ENCODE results near the gene INSL4. TPM values are rescaled to one million over a fixed set of nuclear protein-coding genes. Genes with fewer than 3 reads are reported as not detected.

The INSL4 gene
- not detected for total RNA-seq

DNA sequence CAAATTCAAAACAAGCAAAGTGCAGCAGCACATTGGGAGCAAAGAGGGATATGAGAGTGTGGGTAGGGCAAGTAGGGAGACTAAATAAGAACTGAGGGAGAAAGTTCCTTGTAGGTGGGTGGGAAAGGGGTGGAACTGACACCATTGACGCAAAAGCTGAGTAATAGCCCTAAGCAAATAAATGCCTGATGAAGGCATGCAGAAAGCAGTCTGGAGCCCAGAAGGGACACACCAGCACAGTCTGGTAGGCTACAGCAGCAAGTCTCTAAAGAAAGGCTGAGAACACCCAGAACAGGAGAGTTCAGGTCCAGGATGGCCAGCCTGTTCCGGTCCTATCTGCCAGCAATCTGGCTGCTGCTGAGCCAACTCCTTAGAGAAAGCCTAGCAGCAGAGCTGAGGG lies at the start of gene INSL4:
Gene INSL4 (plus strand): TSS at position 208 of the 400 bp plus-strand sequence. CDS start 105 bp downstream, at position 313.
- H3K36me3 ChIP-seq = no peaks in the 10 kb centered on the region
- no peak within 1 kb of the TSS for H3K27ac ChIP-seq
- H3K27me3 ChIP-seq = no peaks in the 10 kb centered on the region
- no peak for DNase-seq
- H3K4me3 ChIP-seq = no peak within 1 kb of the TSS
- H3K4me1 ChIP-seq = no peaks in the 10 kb centered on the region
- TF ChIP-seq, protein P1, sequence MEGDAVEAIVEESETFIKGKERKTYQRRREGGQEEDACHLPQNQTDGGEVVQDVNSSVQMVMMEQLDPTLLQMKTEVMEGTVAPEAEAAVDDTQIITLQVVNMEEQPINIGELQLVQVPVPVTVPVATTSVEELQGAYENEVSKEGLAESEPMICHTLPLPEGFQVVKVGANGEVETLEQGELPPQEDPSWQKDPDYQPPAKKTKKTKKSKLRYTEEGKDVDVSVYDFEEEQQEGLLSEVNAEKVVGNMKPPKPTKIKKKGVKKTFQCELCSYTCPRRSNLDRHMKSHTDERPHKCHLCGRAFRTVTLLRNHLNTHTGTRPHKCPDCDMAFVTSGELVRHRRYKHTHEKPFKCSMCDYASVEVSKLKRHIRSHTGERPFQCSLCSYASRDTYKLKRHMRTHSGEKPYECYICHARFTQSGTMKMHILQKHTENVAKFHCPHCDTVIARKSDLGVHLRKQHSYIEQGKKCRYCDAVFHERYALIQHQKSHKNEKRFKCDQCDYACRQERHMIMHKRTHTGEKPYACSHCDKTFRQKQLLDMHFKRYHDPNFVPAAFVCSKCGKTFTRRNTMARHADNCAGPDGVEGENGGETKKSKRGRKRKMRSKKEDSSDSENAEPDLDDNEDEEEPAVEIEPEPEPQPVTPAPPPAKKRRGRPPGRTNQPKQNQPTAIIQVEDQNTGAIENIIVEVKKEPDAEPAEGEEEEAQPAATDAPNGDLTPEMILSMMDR (IDR thresholded peaks at IDR 0.05) = no peak
- no peaks in the 10 kb centered on the region for H3K9me3 ChIP-seq
- no peak within 1 kb of the TSS for H3K9ac ChIP-seq (ENCODE audit: low read depth in 2 of 2, low read length in 2 of 2)
- intact Hi-C loops (cut with DNase I) = no loop called here

DNA sequence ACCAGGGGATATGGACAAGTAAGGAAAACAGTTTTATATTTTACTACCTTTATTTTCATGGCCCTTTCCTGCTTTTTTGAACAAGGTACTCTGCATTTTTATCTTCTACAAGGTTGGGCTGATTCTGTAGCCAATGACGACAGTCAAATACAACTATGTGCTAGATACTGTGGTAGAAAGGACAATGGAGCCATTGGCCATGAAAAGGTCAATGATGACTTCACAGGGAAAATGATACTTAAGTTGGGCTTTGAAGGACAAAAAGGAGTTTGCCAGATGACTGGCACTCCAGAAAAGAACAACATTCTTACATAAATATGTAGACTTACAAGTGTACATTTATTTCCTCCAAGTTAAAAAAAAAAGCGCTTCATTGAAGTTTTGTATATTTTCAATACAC lies 46.4 kb upstream of the INSL4 start:
- TF ChIP-seq, protein P1 (IDR thresholded peaks at IDR 0.05) = no peak
- Histone ChIP-seq H3K36me3 (no peaks in the 10 kb centered on the region), H3K9me3 (no peaks in the 10 kb centered on the region), H3K4me1 (no peaks in the 10 kb centered on the region), H3K9ac (ENCODE audit: low read depth in 2 of 2, low read length in 2 of 2) (no peak overlapping the region), H3K27ac (no peak overlapping the region), H3K4me3 (no peak overlapping the region), H3K27me3 (no peaks in the 10 kb centered on the region)
- intact Hi-C loops (cut with DNase I) = loop anchor here (5.0 kb wide), 2 partner anchors 243 to 408 kb away; no protein-coding TSS in a partner anchor
- DNase-seq = no peak

DNA sequence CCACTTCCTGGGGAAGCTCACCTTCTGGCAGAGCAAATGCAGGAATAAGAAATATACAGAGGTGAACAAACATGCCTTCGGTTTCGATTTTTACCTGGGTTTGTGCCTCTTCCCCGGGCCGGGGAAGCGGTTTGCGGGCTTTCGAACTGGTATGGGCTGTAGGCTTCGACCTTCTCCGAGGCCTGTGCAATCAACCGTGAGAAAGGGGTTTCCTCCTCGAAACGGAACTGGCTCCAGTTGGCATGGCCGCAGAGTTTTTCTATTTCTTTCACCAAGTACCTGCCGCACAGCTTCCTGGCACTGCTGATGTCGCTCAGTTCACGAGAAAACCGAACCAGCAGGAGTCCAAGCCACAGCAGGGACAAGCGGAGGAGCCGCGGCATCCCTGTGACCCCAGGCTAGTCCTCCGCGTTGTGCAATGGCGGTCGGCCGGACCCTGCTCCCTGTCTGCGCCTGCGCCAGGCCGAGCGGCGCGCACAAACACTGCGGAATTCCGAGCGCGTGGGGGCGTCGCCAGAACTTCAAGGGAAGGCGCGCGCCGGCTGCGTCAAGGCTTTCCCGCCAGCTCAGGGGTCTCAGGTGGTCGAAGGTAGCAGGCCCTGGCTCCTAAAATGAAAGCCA lies 45.9 kb upstream of the INSL4 start, which contains the start of gene INSL6:
Gene INSL6 (minus strand): TSS at position 420 of the 621 bp plus-strand sequence. CDS start 37 bp downstream, at position 383.
- Histone ChIP-seq H3K4me3 (no peak within 1 kb of the TSS), H3K27ac (no peak within 1 kb of the TSS), H3K36me3 (no peaks in the 10 kb centered on the region), H3K4me1 (no peaks in the 10 kb centered on the region), H3K27me3 (no peaks in the 10 kb centered on the region), H3K9me3 (no peaks in the 10 kb centered on the region), H3K9ac (ENCODE audit: low read depth in 2 of 2, low read length in 2 of 2) (no peak within 1 kb of the TSS)
- TF ChIP-seq, protein P1 (IDR thresholded peaks at IDR 0.05) = no peak
- no peak for DNase-seq
- intact Hi-C loops (cut with DNase I) = loop anchor here (5.0 kb wide), 2 partner anchors 242 to 407 kb away; no protein-coding TSS in a partner anchor

DNA sequence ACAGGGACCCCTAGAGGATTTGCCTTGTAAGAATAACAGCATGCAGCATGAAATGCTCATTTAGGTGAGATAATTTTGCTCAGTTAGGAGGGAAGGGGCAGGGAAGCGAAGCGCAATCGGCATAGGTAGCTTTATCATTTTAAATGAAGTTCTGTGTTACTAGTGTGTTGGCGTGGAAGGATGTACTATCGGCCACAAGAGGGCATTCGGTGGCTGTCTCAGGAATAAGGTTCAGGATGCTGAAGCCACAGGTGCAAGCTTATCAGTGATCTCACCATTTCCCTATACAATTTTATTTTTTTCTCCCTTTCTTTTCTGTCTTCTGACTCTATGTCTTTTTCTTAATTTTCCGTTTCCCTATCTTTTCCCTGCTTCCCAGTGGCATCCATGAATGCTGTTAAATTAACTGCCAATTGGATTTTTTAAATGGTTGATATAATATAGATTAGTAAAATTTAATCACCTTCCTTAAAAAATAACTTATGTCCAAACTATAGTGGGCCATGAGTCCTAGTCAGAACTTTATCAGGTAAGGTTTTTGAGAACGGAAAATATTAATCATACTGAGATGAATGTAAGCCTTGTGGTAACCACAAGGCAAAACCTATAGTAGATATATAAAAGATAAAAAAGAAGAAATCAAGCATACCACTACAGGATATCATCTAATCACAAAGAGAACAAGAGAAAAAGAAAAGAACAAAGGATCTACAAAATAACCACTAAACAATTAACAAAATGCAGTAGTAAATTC lies 44.6 kb upstream of the INSL4 start:
- no peaks in the 10 kb centered on the region for H3K4me1 ChIP-seq
- H3K36me3 ChIP-seq = no peaks in the 10 kb centered on the region
- H3K27ac ChIP-seq = no peak overlapping the region
- TF ChIP-seq, protein P1 (IDR thresholded peaks at IDR 0.05) = peak; percentile 63
- H3K9me3 ChIP-seq = no peaks in the 10 kb centered on the region
- no peak overlapping the region for H3K9ac ChIP-seq (ENCODE audit: low read depth in 2 of 2, low read length in 2 of 2)
- peak; percentile 55 for DNase-seq
- intact Hi-C loops (cut with DNase I) = loop anchor here (5.0 kb wide), 2 partner anchors 241 to 406 kb away; no protein-coding TSS in a partner anchor
- H3K27me3 ChIP-seq = no peaks in the 10 kb centered on the region
- no peak overlapping the region for H3K4me3 ChIP-seq

DNA sequence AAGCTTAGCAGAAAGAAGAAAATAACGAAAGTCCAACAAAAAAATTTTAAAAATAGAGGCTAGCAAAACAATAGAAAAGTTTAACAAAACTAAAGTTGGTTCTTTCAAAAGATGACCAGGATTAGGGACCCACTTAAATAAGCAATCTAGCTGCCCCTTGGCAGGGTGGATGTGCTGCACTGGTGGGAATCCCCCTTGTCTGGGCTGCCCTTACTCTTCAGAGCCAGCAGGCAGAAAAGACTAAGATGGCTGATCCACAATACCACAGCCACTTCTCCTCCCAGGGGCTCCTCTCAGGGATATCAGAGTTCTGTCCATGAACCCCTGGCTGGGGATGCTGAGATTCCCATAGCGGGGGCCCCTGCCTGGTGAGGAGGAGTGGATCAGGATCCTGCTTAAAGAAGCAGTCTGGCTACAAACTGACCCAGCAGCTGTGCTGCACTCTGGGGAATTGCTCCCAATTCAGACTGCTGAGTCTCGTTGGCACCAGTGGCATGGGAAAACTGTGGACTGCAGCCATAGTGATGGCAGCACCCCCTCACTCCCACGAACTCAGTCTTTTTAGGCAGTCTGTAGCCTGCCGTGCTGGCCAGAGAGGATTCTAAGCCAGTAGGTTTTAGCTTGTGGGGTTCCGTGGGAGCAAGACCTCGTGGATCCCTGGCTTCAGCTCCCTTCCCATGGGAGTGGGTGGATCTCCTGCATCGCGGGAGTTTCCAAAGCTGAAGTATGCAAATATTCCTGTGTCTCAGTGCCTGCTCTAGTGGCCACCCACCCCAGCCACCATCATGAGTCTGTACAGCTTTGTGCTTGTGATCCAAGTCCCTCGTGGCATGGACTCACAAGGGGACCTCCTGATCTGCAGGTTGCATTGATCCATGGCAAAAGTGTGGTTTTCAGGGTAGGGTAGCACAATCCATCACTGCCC lies 42.9 kb upstream of the INSL4 start:
- intact Hi-C loops (cut with DNase I) = loop anchor here (5.0 kb wide), 2 partner anchors 239 to 404 kb away; no protein-coding TSS in a partner anchor
- no peaks in the 10 kb centered on the region for H3K9me3 ChIP-seq
- H3K36me3 ChIP-seq = no peaks in the 10 kb centered on the region
- TF ChIP-seq, protein P1 (IDR thresholded peaks at IDR 0.05) = no peak
- H3K9ac ChIP-seq (ENCODE audit: low read depth in 2 of 2, low read length in 2 of 2) = no peak overlapping the region
- no peak overlapping the region for H3K4me3 ChIP-seq
- H3K27me3 ChIP-seq = no peaks in the 10 kb centered on the region
- H3K4me1 ChIP-seq = no peaks in the 10 kb centered on the region
- no peak overlapping the region for H3K27ac ChIP-seq
- DNase-seq = no peak
